LNCaP clone FGC (cell line): Measurements from ENCODE around the gene BBIP1.
"Not testable (repeated sequence)": the region's sequence is repeated elsewhere in the genome, so short reads cannot be mapped to it uniquely, and the experiment has no call there.

Experiments
- DNase-seq: peaks from one replicate; pipeline ENCODE4 v3.0.0-alpha.2; 2011; ENCODE audit warnings: low read depth
- H3K4me3 ChIP-seq: 2 replicates; pipeline ENCODE4 v1.5.1; 2011; ENCODE audit warnings: mild to moderate bottlenecking, low read depth, low read length, control low read depth
- TF ChIP-seq, protein P1 (sequence below): IDR thresholded peaks from 2 replicates; pipeline ENCODE4 v1.5.1; 2012; ENCODE audit warnings: mild to moderate bottlenecking; ENCODE audit not compliant: control insufficient read depth, insufficient read depth; ENCODE audit errors: extremely low read depth

The BBIP1 gene

DNA sequence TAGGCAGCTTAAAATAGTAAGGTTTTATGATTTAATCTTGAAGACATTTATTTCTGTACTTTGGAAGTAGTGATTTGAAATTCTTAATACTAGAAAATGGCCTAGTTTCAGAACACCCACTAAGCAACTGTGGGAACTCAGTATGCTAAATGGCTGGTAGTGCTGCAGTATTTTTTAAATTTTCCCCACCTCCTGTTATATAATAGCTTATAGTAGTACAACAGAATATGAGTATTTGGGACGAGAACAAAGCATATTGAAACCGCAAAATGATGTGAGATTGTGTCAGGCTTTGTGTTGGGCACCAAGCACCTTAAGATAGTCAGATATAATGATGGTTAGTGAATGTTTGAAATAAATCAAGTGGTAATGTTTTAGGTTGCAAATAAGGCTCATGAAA is 8.5 kb upstream of the BBIP1 start:
- no peak for DNase-seq
- TF ChIP-seq, protein P1, sequence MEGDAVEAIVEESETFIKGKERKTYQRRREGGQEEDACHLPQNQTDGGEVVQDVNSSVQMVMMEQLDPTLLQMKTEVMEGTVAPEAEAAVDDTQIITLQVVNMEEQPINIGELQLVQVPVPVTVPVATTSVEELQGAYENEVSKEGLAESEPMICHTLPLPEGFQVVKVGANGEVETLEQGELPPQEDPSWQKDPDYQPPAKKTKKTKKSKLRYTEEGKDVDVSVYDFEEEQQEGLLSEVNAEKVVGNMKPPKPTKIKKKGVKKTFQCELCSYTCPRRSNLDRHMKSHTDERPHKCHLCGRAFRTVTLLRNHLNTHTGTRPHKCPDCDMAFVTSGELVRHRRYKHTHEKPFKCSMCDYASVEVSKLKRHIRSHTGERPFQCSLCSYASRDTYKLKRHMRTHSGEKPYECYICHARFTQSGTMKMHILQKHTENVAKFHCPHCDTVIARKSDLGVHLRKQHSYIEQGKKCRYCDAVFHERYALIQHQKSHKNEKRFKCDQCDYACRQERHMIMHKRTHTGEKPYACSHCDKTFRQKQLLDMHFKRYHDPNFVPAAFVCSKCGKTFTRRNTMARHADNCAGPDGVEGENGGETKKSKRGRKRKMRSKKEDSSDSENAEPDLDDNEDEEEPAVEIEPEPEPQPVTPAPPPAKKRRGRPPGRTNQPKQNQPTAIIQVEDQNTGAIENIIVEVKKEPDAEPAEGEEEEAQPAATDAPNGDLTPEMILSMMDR = no peak
- no peak overlapping the region for H3K4me3 ChIP-seq

DNA sequence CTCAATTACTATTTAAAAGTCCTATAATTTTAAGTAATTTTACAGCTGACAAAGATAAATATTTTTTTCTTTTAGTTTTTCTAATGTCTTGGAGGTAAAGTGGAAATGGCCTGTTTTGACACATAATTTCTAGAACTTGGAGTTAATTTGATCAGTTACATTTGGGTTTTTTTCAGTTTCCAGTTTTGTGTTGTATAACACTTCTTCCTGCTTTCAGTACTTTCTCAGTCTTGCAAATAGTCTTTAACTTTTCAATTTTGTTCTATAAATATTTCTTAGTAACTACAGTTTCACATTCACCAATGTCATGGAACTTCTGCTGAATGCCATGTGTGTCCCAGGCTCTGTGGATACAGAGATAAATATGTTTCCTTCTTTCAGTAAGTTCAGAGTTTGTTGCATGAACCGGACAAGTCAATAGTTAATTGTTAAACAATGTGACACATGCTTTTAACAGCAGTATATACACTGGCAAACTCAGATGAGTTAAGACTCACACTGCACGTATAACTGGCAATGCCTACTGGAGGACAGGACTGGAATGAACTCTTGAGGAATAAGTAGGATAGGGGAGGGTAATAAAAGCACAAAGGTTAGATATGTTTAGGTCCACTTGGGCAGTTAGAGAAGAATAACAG is 5.0 kb upstream of the BBIP1 start:
- TF ChIP-seq, protein P1 = no peak
- H3K4me3 ChIP-seq = no peak overlapping the region
- DNase-seq = no peak

DNA sequence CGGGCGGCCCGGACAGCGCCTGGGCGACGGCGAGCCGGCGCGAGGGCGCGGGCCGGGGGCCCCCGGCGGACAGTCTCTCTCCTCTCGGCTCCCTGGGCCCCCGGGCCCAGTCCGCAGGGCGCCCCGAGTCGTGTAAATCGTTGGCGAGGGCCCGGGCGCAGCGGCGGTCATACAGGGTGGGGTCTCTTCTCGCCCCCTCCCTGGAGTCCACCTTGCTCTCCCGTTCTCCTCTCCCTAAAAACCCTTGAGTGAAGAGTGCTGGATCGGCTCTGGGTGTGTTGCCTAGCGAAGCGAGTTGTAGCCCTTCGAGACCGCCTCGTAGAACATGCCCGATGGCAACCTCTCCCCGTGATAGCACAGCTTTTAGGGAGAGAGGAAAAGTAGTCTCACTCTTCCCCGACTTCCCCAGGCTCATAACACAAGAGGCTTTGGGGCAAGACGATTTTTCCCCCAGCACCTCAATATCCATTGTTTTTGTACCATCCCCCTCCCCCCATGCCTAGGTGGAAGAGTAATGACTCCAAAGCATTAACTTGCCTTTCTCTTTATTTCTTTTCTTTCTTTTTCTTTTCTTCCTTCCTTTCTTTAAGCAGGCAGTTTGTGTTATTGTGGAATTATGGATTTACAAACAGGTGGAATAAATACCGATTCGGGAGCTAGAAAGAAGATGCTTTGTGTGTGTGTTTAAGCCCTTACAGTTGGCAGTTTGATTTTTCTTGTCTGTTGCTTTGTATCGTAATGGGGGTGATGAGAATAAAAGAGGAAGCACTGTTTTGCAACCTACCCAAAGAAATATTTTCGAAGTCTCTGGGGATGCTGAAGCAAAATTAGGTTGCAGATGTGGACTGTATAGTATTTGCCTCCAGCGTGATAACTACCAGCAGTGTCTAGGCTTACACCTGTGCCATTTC is 1.2 kb upstream of the BBIP1 start:
- TF ChIP-seq, protein P1 = no peak
- no peak for DNase-seq
- peak overlapping the region; percentile 89 for H3K4me3 ChIP-seq

DNA sequence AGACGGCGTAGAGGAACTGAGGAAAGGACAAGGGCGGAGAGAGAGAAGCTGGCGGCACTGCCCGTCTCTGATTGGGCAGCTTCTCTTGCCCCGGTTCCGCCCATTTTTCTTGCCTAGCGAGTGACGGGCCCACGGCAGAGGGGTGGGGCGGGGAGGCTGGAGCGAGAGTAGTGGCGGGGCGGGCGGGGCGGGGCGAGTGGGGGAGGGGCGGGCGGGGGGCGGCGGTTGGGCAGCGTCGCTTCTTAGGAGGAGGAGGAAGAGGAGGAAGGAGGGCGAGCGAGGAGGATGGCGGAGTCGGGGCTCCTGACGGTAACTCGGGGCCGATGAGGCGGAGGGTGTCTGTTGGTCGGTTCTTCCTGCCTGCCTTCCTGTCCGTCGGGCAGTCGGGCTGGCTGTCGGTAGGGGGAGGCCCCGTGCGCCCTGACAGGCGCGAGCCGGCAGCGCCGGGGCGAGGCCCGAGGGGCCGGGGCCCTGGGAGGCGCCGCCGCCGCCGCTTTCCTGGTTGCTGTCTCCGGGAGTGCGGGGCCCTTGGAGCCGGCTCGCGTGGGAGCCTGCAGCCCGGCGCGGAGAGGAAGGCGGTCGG is 460 bp upstream of the BBIP1 start, which contains the start of gene SHOC2:
Gene SHOC2, plus strand, starts transcription at position 256 of the 583 bp plus-strand sequence. CDS start 44,755 bp downstream, outside the sequence.
- no peak for DNase-seq
- TF ChIP-seq, protein P1 = peak; percentile 41
- H3K4me3 ChIP-seq = peak within 1 kb of the TSS; percentile 89

DNA sequence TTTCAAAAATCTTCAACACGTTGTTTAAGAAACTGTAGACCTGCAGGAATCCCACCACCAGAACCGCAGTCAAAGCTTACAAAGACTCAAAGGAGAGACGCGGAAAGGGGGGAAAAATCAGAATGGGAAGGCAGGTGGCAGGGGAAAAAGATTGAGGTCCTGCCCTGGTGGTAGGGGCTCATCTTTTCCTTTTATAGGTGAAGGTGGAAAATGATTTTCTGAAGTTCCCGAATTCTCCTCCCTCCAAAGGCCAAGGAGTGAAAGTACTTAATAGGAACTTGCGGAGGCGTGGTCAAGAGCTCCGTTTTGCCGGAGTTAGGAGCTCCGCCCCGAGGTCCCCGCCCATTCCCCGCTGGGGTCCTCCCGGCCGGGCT is 724 bp downstream of the BBIP1 start:
- TF ChIP-seq, protein P1 = no peak
- DNase-seq = peak; percentile 90
- peak overlapping the region; percentile 89 for H3K4me3 ChIP-seq

DNA sequence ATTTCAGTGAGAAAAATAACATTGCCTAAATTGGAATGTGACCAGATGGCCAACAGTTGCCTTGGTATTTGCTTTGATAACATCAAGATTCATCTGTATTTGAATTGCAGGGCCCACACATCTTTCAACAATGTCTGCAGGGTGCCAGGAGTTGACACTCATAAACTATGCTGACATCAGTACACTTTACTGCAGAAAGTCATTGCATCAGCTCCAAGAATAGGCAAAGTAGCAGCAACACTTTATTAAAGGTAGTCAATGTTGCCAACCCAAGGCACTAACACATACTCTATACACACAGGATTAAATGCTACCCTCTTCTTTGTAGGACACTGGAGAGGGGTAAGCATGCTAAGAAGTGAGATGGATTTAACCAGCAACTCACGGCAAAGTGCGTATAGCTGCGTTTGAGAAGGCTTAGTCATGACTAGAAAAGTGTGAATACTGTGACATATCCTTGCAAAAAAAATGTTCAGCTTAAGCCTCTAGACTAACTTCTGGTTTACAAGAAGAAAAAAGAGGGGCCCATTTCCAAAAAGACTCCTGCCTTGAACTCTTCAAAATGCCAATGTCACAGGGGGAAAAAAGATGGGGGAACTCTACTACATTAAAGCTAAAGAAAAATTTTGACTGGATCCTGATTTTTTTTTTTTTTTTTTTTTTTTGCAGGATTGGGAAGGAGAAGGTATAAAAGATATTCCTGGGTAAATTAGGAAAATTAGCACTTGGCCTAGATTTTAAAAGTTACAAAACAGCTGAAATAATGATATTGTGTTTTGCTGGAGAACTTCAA is 2.2 kb downstream of the BBIP1 start:
- DNase-seq = peak; percentile 96
- peak overlapping the region; percentile 26 for H3K4me3 ChIP-seq

DNA sequence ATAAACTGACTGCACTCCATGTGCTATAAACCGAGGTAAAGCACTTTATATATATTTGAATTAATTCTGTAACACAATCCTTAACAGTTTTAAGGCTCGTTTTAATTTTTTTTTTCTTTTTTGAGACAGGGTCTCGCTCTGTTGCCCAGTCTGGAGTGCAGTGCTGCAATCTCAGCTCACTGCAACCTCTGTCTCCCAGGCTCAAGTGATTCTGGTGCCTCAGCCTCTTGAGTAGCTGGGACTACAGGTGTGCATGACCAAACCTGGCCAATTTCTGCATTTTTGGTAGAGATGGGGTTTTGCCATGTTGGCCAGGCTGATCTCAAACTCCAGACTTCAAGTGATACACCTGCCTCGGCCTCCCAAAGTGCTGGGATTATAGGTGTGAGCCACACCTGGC is 3.4 kb downstream of the BBIP1 start:
- H3K4me3 ChIP-seq, DNase-seq: not testable (repeated sequence)

More for the DNA sequence above, 2.2 kb downstream of the BBIP1 start:
- TF ChIP-seq, protein P1 = no peak
